Esophagus muscularis mucosa (tissue), 3 donors: Measurements from ENCODE around the gene GOLGA8S.

Source experiments
- CTCF ChIP-seq, 3 experiments: fragments of 200-600 bp in 2 of 3; fragments of 450-650 bp in 1 of 3; sonication (generic) in 2 of 3; IDR thresholded peaks; one replicate each; pipeline ENCODE4 v1.5.1; 2017 to 2019; ENCODE audit warnings: antibody characterized with exemption in 3 of 3, mild to moderate bottlenecking in 2 of 3, moderate library complexity in 1 of 3
- POLR2A ChIP-seq: fragments of 450-650 bp; IDR thresholded peaks from one replicate; pipeline ENCODE4 v1.6.1; 2017; ENCODE audit warnings: antibody characterized with exemption, moderate library complexity, mild to moderate bottlenecking, low read depth

GRCh38 chr15:23411841-23412240, 57.3 kb downstream of the GOLGA8S start:
- TF ChIP-seq CTCF (IDR thresholded peaks at IDR 0.05) (no peak), POLR2A (no peak)
